HepG2 (cell line): ENCODE results near the gene PYGO1. TPM values are rescaled to one million over a fixed set of nuclear protein-coding genes. Genes with fewer than 3 reads are reported as not detected.
A peak's percentile ranks its signal among the peaks of the same experiment; 100 is the strongest.

ENCODE experiments used
- ATAC-seq: fragments of 200-7000 bp; cut with Tn5 transposase; 3 replicates; pipeline ENCODE4 v1.9.1; 2020; ENCODE audit warnings: mild to moderate bottlenecking, moderate library complexity
- BruUV-seq: library from RNA; stranded (reverse); fragments of 400-500 nt; replicated peaks from 2 replicates; lab custom pipeline; 2021; lab: Mats Ljungman, UMichigan
- CTCF ChIA-PET: fragments of 300-600 bp; formaldehyde crosslinking; extraction: SDS; loops from one replicate; lab custom pipeline; 2021; ENCODE audit warnings: low total read pairs, inconsistent platforms, low intra/inter-chr PET ratio; lab: Yijun Ruan, JAX
- POLR2A ChIA-PET: fragments of 350-600 bp; sonication (Branson Sonifier 250); formaldehyde crosslinking; loops from one replicate; lab custom pipeline; 2020; ENCODE audit warnings: antibody characterized with exemption, inconsistent platforms; lab: Yijun Ruan, JAX
- DNase-seq: peaks from one replicate; pipeline ENCODE4 v3.0.0-alpha.2; 2015; ENCODE audit warnings: low spot score
- FAIRE-seq: peaks from 3 replicates; lab custom pipeline; 2011; peaks lifted over from hg19 to GRCh38; lab: Jason Lieb, UNC
- H2AFZ ChIP-seq: one replicate; pipeline ENCODE4 v1.6.1; 2011; ENCODE audit warnings: low read length, inconsistent platforms
- H3K27ac ChIP-seq: fragments of 300-600 bp; 3 replicates; pipeline ENCODE4 v1.8.0; 2011; ENCODE audit warnings: mixed run types, mild to moderate bottlenecking, mixed read lengths, low read length, inconsistent platforms; ENCODE audit not compliant: insufficient read depth; ENCODE audit errors: extremely low read length
- H3K27me3 ChIP-seq, 2 experiments: fragments of 200-600 bp in 1 of 2; 2 replicates in 1 of 2; 3 replicates in 1 of 2; pipeline versions ENCODE4 v1.6.0 to v1.8.0; 2011; ENCODE audit warnings: low read length in 2 of 2, mild to moderate bottlenecking in 2 of 2, moderate library complexity in 2 of 2, inconsistent platforms in 1 of 2; ENCODE audit not compliant: insufficient read depth in 2 of 2, control insufficient read depth in 1 of 2
- H3K36me3 ChIP-seq, 2 experiments: fragments of 200-600 bp in 1 of 2; replicated peaks in 1 of 2; 2 replicates in 1 of 2; 3 replicates in 1 of 2; pipeline versions ENCODE4 v1.5.1 to v1.8.0; 2011; ENCODE audit warnings: low read length in 2 of 2, inconsistent platforms in 1 of 2; ENCODE audit not compliant: insufficient read depth in 2 of 2, control insufficient read depth in 1 of 2
- H3K4me1 ChIP-seq: 2 replicates; pipeline ENCODE4 v1.5.1; 2012; ENCODE audit warnings: low read length, inconsistent platforms; ENCODE audit not compliant: insufficient read depth
- H3K4me2 ChIP-seq: 2 replicates; pipeline ENCODE4 v1.6.0; 2011; ENCODE audit warnings: low read depth, low read length, inconsistent platforms
- H3K4me3 ChIP-seq, 3 experiments: fragments of 200-600 bp in 1 of 3; sonication (generic), shearing (Covaris generic) in 1 of 3; replicated peaks in 1 of 3; 2 replicates each; pipeline ENCODE4 v1.5.1; 2011 to 2016; ENCODE audit warnings: low read length in 3 of 3, inconsistent platforms in 2 of 3, low read depth in 2 of 3, mild to moderate bottlenecking in 2 of 3, control low read depth in 1 of 3, mixed read lengths in 1 of 3; ENCODE audit not compliant: insufficient read depth in 1 of 3
- H3K79me2 ChIP-seq: one replicate; pipeline ENCODE4 v1.6.1; 2011; ENCODE audit warnings: low read length, inconsistent platforms; ENCODE audit not compliant: insufficient read depth
- H3K9ac ChIP-seq: 2 replicates; pipeline ENCODE4 v1.6.0; 2011; ENCODE audit warnings: mild to moderate bottlenecking, low read depth, low read length, inconsistent platforms; ENCODE audit not compliant: insufficient read depth
- H3K9me3 ChIP-seq: 2 replicates; pipeline ENCODE4 v1.5.1; 2012; ENCODE audit warnings: mild to moderate bottlenecking, low read length
- H4K20me1 ChIP-seq: 2 replicates; pipeline ENCODE4 v1.6.0; 2011; ENCODE audit warnings: inconsistent platforms, mild to moderate bottlenecking, low read length, moderate library complexity; ENCODE audit not compliant: insufficient read depth
- ASH2L ChIP-seq: fragments of 300-600, 200-600 bp; sonication (generic); IDR thresholded peaks from 2 replicates; pipeline ENCODE4 v1.7.0; 2017; ENCODE audit warnings: low read depth, mild to moderate bottlenecking, moderate library complexity, mixed read lengths, low read length; ENCODE audit not compliant: insufficient read length
- BHLHE40 ChIP-seq: IDR thresholded peaks from 2 replicates; pipeline ENCODE4 v1.6.1; 2011; ENCODE audit warnings: low read length, improper control_type of control experiment
- CENPX ChIP-seq: sonication (generic); formaldehyde crosslinking; IDR thresholded peaks from 2 replicates; pipeline ENCODE4 v1.9.0; 2021; ENCODE audit warnings: mild to moderate bottlenecking, missing genetic modification reagents, moderate library complexity
- HNRNPLL ChIP-seq: fragments of 200-400 bp; formaldehyde crosslinking; IDR thresholded peaks from 2 replicates; pipeline ENCODE4 v1.6.1; 2017; ENCODE audit warnings: mild to moderate bottlenecking, low read depth, low read length; ENCODE audit not compliant: poor library complexity, severe bottlenecking
- JUN ChIP-seq: sonication (generic); formaldehyde crosslinking; IDR thresholded peaks from 2 replicates; pipeline ENCODE4 v1.4.0; 2020; ENCODE audit warnings: mild to moderate bottlenecking, missing genetic modification reagents
- MAFK ChIP-seq, 2 experiments: IDR thresholded peaks in 1 of 2; conservative IDR thresholded peaks in 1 of 2; 2 replicates each; pipeline ENCODE4 v1.6.1; 2011; ENCODE audit warnings: improper control_type of control experiment in 2 of 2, low read length in 2 of 2
- NFKB2 ChIP-seq: sonication (generic); formaldehyde crosslinking; IDR thresholded peaks from 2 replicates; pipeline ENCODE4 v1.4.0; 2020; ENCODE audit warnings: missing genetic modification reagents, borderline replicate concordance
- RNF2 ChIP-seq: fragments of 450-650 bp; conservative IDR thresholded peaks from 2 replicates; pipeline ENCODE4 v1.6.1; 2016; ENCODE audit warnings: low read depth
- SMAD9 ChIP-seq: sonication (generic); formaldehyde crosslinking; IDR thresholded peaks from 2 replicates; pipeline ENCODE4 v1.5.1; 2020; ENCODE audit warnings: mild to moderate bottlenecking, missing genetic modification reagents
- SRF ChIP-seq: IDR thresholded peaks from 2 replicates; pipeline ENCODE4 v1.6.1; 2011; ENCODE audit warnings: mild to moderate bottlenecking, low read depth, low read length, moderate library complexity
- ZNF569 ChIP-seq: sonication (generic); formaldehyde crosslinking; IDR thresholded peaks from 2 replicates; pipeline ENCODE4 v1.5.0; 2020; ENCODE audit warnings: mild to moderate bottlenecking, missing genetic modification reagents, moderate library complexity, borderline replicate concordance
- ZNF629 ChIP-seq: sonication (generic); formaldehyde crosslinking; conservative IDR thresholded peaks from 2 replicates; pipeline ENCODE4 v1.5.0; 2020; ENCODE audit warnings: missing genetic modification reagents
- WGBS: methylation state at CpG from one replicate; pipeline ENCODE4 v1.1.6; 2017; ENCODE audit warnings: low lambda C conversion rate; 5-methylcytosine and 5-hydroxymethylcytosine counted together
- in situ Hi-C: cut with HindIII; loops from 2 replicates; pipeline ENCODE4 v1.10.0; 2017; ENCODE audit warnings: low pct_unique_long_range_greater_than_20kb; ENCODE audit not compliant: extremely low pct_ligation_motif_present
- intact Hi-C: fragments of 100-400 bp; cut with micrococcal nuclease; formaldehyde crosslinking; loops from one replicate; pipeline ENCODE4 v1.10.0; 2022; ENCODE audit not compliant: unreplicated experiment
- polyA plus RNA-seq, 8 experiments: library from polyadenylated mRNA; depleted of rRNA in 3 of 8; stranded (reverse) in 7 of 8; unstranded in 1 of 8; fragments of >200 nt; fragmentation: Illumina TruSeq in 4 of 8; extraction: Trizol in 4 of 8; gene quantifications; 2 replicates each; pipeline versions ENCODE4 v1.2.1 to v1.2.3, GENCODE V29; 2011 to 2016; ENCODE audit warnings: low read depth in 4 of 8, missing spikeins in 1 of 8, mixed read lengths in 1 of 8; ENCODE audit not compliant: insufficient read depth in 1 of 8
- total RNA-seq, 5 experiments: library from RNA; depleted of rRNA; stranded (reverse); fragments of >200 nt; fragmentation: Illumina TruSeq; extraction: Trizol; gene quantifications; 2 replicates each; pipeline ENCODE4 v1.2.3, GENCODE V29; 2016; ENCODE audit warnings: low read depth in 1 of 5
- TF ChIP-seq, protein P1 (sequence below): sonication (generic); formaldehyde crosslinking; IDR thresholded peaks from 2 replicates; pipeline ENCODE4 v1.4.0; 2020; ENCODE audit warnings: missing genetic modification reagents
- TF ChIP-seq, protein P2 (sequence below): sonication (generic); formaldehyde crosslinking; IDR thresholded peaks from 2 replicates; pipeline ENCODE4 v1.4.0; 2020; ENCODE audit warnings: missing genetic modification reagents
- TF ChIP-seq, protein P3 (sequence below): sonication (generic); formaldehyde crosslinking; conservative IDR thresholded peaks from 2 replicates; pipeline ENCODE4 v1.8.0; 2022; ENCODE audit warnings: low read depth, missing genetic modification reagents
- TF ChIP-seq, protein P4 (sequence below): sonication (generic); formaldehyde crosslinking; IDR thresholded peaks from 2 replicates; pipeline ENCODE4 v1.8.0; 2023; ENCODE audit warnings: mild to moderate bottlenecking, missing genetic modification reagents

PYGO1 gene
- total and polyA plus RNA-seq, 2 of the 13 experiments (the other 11 are each of a cell fraction or from before 2014, with no cell fraction given) = 1.1 to 1.8 TPM

DNA sequence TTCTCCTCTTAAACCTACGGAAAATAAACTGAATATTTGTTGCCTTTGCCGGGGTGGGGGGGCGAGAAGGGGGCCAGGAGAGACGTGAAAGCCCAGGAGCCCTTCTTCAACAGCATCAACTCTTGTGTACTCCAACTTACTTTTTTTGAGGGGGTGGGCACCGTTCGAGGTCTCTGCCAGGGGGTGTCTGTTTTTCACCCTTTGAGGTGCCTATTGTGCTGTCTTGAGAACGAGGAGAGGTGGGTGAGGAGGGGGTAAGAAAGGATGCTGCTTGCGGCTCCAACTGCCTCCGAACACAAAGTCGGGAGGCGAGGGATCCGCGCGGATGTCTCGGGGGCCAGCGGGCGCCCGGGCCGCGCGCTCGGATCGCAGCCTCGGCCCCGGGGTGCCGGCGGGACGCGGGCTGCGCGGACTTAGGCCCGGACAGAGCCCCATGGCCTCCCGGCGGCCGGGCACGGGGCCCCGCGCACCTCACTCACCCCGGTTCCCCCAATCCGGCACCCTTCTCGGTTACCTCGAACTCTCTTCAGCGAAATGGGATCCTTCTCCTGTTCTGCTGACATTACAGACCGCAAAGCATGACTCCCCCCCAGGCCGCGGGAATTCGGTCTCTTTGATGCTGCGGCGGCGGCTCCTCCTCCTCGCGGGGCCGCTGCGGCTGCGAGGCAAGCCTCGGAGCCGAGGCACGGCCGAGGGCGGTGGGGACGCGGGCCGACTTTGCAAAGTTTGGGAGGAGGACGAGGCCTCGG is 650 bp downstream of the PYGO1 start (continued):
- TF ChIP-seq, protein P1, sequence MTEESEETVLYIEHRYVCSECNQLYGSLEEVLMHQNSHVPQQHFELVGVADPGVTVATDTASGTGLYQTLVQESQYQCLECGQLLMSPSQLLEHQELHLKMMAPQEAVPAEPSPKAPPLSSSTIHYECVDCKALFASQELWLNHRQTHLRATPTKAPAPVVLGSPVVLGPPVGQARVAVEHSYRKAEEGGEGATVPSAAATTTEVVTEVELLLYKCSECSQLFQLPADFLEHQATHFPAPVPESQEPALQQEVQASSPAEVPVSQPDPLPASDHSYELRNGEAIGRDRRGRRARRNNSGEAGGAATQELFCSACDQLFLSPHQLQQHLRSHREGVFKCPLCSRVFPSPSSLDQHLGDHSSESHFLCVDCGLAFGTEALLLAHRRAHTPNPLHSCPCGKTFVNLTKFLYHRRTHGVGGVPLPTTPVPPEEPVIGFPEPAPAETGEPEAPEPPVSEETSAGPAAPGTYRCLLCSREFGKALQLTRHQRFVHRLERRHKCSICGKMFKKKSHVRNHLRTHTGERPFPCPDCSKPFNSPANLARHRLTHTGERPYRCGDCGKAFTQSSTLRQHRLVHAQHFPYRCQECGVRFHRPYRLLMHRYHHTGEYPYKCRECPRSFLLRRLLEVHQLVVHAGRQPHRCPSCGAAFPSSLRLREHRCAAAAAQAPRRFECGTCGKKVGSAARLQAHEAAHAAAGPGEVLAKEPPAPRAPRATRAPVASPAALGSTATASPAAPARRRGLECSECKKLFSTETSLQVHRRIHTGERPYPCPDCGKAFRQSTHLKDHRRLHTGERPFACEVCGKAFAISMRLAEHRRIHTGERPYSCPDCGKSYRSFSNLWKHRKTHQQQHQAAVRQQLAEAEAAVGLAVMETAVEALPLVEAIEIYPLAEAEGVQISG = 0 out of 2 replicates have a peak, but pooled peaks have one; percentile 31
- TF ChIP-seq NFKB2 (CRISPR knock-in tag) (peak; percentile 47; the same call in 1 of the 2 replicates), RNF2 (no peak), ZNF629 (CRISPR knock-in tag) (peak; percentile 54), HNRNPLL (peak; percentile 27)
- TF ChIP-seq, protein P2, sequence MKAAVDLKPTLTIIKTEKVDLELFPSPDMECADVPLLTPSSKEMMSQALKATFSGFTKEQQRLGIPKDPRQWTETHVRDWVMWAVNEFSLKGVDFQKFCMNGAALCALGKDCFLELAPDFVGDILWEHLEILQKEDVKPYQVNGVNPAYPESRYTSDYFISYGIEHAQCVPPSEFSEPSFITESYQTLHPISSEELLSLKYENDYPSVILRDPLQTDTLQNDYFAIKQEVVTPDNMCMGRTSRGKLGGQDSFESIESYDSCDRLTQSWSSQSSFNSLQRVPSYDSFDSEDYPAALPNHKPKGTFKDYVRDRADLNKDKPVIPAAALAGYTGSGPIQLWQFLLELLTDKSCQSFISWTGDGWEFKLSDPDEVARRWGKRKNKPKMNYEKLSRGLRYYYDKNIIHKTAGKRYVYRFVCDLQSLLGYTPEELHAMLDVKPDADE (CRISPR knock-in tag) = 0 out of 2 replicates have a peak, but pooled peaks have one; percentile 32
- TF ChIP-seq, all 625 proteins: peak for 34

DNA sequence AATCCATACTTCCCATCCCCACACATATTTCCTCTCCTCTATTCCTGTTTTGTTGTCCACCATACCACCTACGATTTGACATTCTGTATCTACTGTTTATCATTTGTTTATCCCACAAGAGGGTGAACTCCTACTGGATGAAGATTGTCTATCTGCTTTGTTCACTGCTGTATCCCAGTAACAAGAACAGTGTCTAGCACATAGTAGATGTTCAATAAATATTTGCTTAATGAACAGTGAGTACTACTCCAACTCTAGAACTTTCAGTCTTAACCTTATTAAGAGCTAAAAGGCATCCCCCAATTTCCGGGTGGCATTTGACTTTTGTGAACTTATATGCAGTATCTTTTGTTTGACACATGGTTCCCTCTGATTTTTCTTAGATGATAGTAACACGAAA is 1.3 kb downstream of the PYGO1 start:
- FAIRE-seq (no peak), DNase-seq (no peak), ATAC-seq (no peak)
- TSS peak; percentile 53 for BruUV-seq
- H3K27me3 ChIP-seq = peaks cover 6 to 21% of the 10 kb centered on the region in 2 experiments; a peak in 4 of 5 replicates
- CTCF ChIA-PET = no interaction called here
- no peak overlapping the region for H3K9ac ChIP-seq
- no peaks in the 10 kb centered on the region for H3K9me3 ChIP-seq
- no peaks in the 10 kb centered on the region for H4K20me1 ChIP-seq
- no peaks in the 10 kb centered on the region for H3K36me3 ChIP-seq
- peak overlapping the region; percentile 88 for H3K4me2 ChIP-seq
- no peak overlapping the region for H2AFZ ChIP-seq
- intact Hi-C loops (no loop called here), in situ Hi-C loops (no loop called here)
- POLR2A ChIA-PET = no interaction called here
- H3K4me1 ChIP-seq = peaks cover 13% of the 10 kb centered on the region
- no peak overlapping the region for H3K27ac ChIP-seq
- 77% methylated on average over 3 of the region's 3 CpGs for WGBS
- H3K4me3 ChIP-seq = no peak overlapping the region
- no peaks in the 10 kb centered on the region for H3K79me2 ChIP-seq
- TF ChIP-seq SRF = no peak
- TF ChIP-seq, protein P3, sequence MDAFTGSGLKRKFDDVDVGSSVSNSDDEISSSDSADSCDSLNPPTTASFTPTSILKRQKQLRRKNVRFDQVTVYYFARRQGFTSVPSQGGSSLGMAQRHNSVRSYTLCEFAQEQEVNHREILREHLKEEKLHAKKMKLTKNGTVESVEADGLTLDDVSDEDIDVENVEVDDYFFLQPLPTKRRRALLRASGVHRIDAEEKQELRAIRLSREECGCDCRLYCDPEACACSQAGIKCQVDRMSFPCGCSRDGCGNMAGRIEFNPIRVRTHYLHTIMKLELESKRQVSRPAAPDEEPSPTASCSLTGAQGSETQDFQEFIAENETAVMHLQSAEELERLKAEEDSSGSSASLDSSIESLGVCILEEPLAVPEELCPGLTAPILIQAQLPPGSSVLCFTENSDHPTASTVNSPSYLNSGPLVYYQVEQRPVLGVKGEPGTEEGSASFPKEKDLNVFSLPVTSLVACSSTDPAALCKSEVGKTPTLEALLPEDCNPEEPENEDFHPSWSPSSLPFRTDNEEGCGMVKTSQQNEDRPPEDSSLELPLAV (CRISPR knock-in tag) = no peak
- no peak for TF ChIP-seq SMAD9 (CRISPR knock-in tag)
- TF ChIP-seq CENPX (CRISPR knock-in tag) = no peak
- TF ChIP-seq, protein P4, sequence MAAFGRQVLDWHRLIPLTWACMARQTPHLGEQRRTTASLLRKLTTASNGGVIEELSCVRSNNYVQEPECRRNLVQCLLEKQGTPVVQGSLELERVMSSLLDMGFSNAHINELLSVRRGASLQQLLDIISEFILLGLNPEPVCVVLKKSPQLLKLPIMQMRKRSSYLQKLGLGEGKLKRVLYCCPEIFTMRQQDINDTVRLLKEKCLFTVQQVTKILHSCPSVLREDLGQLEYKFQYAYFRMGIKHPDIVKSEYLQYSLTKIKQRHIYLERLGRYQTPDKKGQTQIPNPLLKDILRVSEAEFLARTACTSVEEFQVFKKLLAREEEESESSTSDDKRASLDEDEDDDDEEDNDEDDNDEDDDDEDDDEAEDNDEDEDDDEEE (CRISPR knock-in tag) = no peak
- no peak for TF ChIP-seq BHLHE40
- TF ChIP-seq MAFK (conservative IDR thresholded peaks at IDR 0.05 in 1 of 2, IDR thresholded peaks at IDR 0.05 in 1 of 2; ENCODE audit: low read length in 2 of 2) = no peak
- TF ChIP-seq JUN (CRISPR knock-in tag) = no peak
- no peak for TF ChIP-seq ASH2L
- no peak for TF ChIP-seq ZNF569 (CRISPR knock-in tag)
